Loucy (cell line): ENCODE results near the gene MYL3.

Experiments
- H2AFZ ChIP-seq: fragments of 200-600 bp; sonication (generic); 2 replicates; pipeline ENCODE4 v1.6.0; 2016; ENCODE audit warnings: antibody characterized with exemption, mild to moderate bottlenecking, low read length, moderate library complexity
- H3F3A ChIP-seq: fragments of 200-600 bp; 2 replicates; pipeline ENCODE4 v1.6.0; 2016; ENCODE audit warnings: antibody characterized with exemption, low read depth, mild to moderate bottlenecking
- H3K27me3 ChIP-seq: fragments of 200-600 bp; sonication (generic); 2 replicates; pipeline ENCODE4 v1.6.1; 2014; ENCODE audit warnings: low read length, mild to moderate bottlenecking; ENCODE audit not compliant: insufficient read depth, poor library complexity, severe bottlenecking
- H3K36me3 ChIP-seq: fragments of 200-600 bp; sonication (generic); 2 replicates; pipeline ENCODE4 v1.6.1; 2016; ENCODE audit warnings: low read length; ENCODE audit not compliant: insufficient read depth
- H3K4me1 ChIP-seq: fragments of 200-600 bp; sonication (generic); 2 replicates; pipeline ENCODE4 v1.5.1; 2014; ENCODE audit warnings: low read length, mild to moderate bottlenecking; ENCODE audit not compliant: insufficient read depth, poor library complexity, severe bottlenecking
- H3K4me2 ChIP-seq: fragments of 200-600 bp; sonication (generic); 2 replicates; pipeline ENCODE4 v1.6.0; 2014; ENCODE audit warnings: antibody characterized with exemption, low read length, low read depth, mild to moderate bottlenecking; ENCODE audit not compliant: poor library complexity, severe bottlenecking
- H3K4me3 ChIP-seq: fragments of 200-600 bp; sonication (generic); 2 replicates; pipeline ENCODE4 v1.5.1; 2014; ENCODE audit warnings: low read length, mild to moderate bottlenecking, mixed read lengths; ENCODE audit not compliant: poor library complexity, severe bottlenecking
- H3K79me2 ChIP-seq: fragments of 200-600 bp; sonication (generic); 2 replicates; pipeline ENCODE4 v1.6.1; 2014; ENCODE audit warnings: low read length; ENCODE audit not compliant: insufficient read depth
- H3K9ac ChIP-seq: fragments of 200-600 bp; sonication (generic); 2 replicates; pipeline ENCODE4 v1.6.0; 2014; ENCODE audit warnings: mild to moderate bottlenecking, low read depth, low read length, moderate library complexity; ENCODE audit not compliant: poor library complexity, severe bottlenecking
- H3K9me2 ChIP-seq: fragments of 200-600 bp; sonication (generic); replicated peaks from 2 replicates; pipeline ENCODE4 v1.6.1; 2016; ENCODE audit warnings: low read depth, low read length, mixed read lengths
- H3K9me3 ChIP-seq: fragments of 200-600 bp; sonication (generic); 2 replicates; pipeline ENCODE4 v1.6.1; 2014; ENCODE audit warnings: mild to moderate bottlenecking, antibody characterized with exemption, low read length, low read depth; ENCODE audit not compliant: insufficient read depth
- H4K20me1 ChIP-seq: fragments of 200-600 bp; sonication (generic); 2 replicates; pipeline ENCODE4 v1.6.0; 2014; ENCODE audit warnings: antibody characterized with exemption, low read length, mild to moderate bottlenecking; ENCODE audit not compliant: insufficient read depth, poor library complexity, severe bottlenecking
- EZH2phosphoT487 ChIP-seq: fragments of 200-600 bp; IDR thresholded peaks from 2 replicates; pipeline ENCODE4 v1.6.1; 2018; ENCODE audit warnings: antibody characterized with exemption, mild to moderate bottlenecking, moderate library complexity, borderline replicate concordance
- TF ChIP-seq, protein P1 (sequence below): fragments of 200-600 bp; sonication (generic); conservative IDR thresholded peaks from 2 replicates; pipeline ENCODE4 v1.5.1; 2014; ENCODE audit warnings: mild to moderate bottlenecking, antibody characterized with exemption, low read length

MYL3 gene

DNA sequence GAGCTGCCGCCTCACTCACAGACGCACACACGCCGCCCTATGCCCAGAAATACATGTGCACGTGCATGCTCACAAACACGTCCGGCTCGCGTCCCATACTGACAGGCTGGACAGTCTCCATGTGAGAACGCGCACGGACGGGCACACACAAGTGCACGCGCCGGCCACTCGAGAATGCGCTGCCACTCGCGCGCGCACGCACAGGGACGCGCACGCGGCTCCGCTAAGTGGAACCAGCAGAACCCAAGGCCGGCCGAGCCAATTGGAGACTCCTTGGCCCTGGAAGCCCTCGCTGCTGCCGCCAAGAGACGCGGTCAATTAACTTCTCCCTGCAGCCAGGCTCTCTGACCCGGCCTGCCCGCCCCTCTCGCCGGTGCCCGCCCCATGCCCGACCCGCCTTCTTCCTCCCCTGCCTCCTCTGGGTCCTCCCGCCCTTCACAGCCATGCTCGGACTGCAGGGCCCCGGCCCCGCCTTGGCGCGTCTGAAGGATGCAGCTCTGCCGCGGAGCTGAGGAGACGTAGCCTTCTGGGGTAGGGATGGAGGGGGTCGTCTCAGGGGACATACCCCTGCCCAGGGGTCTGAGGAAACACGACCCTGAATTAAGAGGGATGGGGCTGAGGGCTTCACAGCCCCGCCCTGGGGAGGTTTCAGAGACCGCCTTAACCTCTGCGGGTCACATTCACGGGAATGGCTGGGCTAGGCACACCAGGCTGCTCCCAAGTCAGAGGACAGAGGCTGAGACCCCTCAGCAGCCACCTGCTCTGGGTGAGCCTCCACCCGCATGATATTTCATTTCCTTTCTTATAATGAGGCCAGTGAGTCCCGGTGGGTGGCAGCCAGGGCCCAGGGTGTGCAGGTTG is 29.3 kb upstream of the MYL3 start:
- no peaks in the 10 kb centered on the region for H4K20me1 ChIP-seq
- no peaks in the 10 kb centered on the region for H3K27me3 ChIP-seq
- peak overlapping the region; percentile 71 for H2AFZ ChIP-seq
- H3K79me2 ChIP-seq, result no peaks in the 10 kb centered on the region
- TF ChIP-seq, protein P1, sequence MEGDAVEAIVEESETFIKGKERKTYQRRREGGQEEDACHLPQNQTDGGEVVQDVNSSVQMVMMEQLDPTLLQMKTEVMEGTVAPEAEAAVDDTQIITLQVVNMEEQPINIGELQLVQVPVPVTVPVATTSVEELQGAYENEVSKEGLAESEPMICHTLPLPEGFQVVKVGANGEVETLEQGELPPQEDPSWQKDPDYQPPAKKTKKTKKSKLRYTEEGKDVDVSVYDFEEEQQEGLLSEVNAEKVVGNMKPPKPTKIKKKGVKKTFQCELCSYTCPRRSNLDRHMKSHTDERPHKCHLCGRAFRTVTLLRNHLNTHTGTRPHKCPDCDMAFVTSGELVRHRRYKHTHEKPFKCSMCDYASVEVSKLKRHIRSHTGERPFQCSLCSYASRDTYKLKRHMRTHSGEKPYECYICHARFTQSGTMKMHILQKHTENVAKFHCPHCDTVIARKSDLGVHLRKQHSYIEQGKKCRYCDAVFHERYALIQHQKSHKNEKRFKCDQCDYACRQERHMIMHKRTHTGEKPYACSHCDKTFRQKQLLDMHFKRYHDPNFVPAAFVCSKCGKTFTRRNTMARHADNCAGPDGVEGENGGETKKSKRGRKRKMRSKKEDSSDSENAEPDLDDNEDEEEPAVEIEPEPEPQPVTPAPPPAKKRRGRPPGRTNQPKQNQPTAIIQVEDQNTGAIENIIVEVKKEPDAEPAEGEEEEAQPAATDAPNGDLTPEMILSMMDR, result no peak
- TF ChIP-seq EZH2phosphoT487, result no peak
- no peaks in the 10 kb centered on the region for H3K9me3 ChIP-seq
- H3K9ac ChIP-seq, result peak overlapping the region; percentile 38
- H3K4me3 ChIP-seq, result peak overlapping the region; percentile 52
- H3F3A ChIP-seq, result no peaks in the 10 kb centered on the region
- H3K9me2 ChIP-seq, result no peaks in the 10 kb centered on the region
- H3K4me2 ChIP-seq, result peak overlapping the region; percentile 61
- H3K4me1 ChIP-seq, result peaks cover 4% of the 10 kb centered on the region
- no peaks in the 10 kb centered on the region for H3K36me3 ChIP-seq

DNA sequence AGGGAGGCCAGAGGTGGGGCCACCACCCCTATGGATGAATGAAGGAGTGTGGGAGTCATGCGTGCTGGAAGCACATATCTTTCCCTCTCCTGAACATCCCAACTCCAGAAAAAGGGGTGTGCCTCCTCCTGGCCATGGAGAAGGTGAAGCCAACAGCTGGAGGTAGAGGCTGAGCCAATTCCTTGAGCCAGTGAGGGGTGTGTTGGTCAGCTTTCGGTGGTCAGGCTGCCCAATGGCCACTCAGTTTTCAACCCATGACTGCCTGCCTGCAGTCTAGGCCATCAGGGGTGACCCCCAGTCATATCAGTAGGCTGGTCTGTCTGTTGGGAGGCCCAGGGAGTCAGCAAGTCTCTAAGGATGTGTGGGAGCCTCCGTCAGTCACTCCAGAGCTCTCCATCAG is 27.9 kb upstream of the MYL3 start:
- no peak overlapping the region for H3K4me3 ChIP-seq
- no peaks in the 10 kb centered on the region for H4K20me1 ChIP-seq
- H3K4me2 ChIP-seq, result no peak overlapping the region
- H3K79me2 ChIP-seq, result no peaks in the 10 kb centered on the region
- TF ChIP-seq EZH2phosphoT487, result no peak
- TF ChIP-seq, protein P1, result no peak
- no peaks in the 10 kb centered on the region for H3F3A ChIP-seq
- H3K9me2 ChIP-seq, result no peaks in the 10 kb centered on the region
- H3K36me3 ChIP-seq, result no peaks in the 10 kb centered on the region
- H3K9me3 ChIP-seq, result no peaks in the 10 kb centered on the region
- H3K27me3 ChIP-seq, result no peaks in the 10 kb centered on the region
- peaks cover 4% of the 10 kb centered on the region for H3K4me1 ChIP-seq
- no peak overlapping the region for H2AFZ ChIP-seq
- no peak overlapping the region for H3K9ac ChIP-seq

DNA sequence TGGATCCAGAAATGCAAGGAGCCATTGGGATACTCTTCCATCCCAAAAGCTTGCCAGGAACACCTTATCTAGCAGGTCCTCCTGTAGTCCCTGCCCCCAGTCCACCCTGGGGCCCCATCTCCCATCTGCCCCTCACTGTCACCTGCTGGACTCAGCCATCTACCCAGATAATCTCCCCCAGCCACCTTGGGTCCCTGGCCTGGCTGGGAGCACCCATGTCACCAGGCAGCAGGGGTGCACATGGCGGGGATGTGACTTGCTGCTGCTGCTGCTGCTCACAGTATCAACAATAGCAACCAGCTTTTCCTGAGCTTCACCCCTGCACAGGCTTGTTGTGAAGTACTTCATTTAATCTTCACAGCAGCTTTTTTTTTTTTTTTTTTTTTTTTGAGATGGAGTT is 26.9 kb upstream of the MYL3 start:
- Histone ChIP-seq H3K4me3 (no peak overlapping the region), H4K20me1 (no peaks in the 10 kb centered on the region), H3K9me2 (no peaks in the 10 kb centered on the region), H3K79me2 (no peaks in the 10 kb centered on the region), H3K36me3 (no peaks in the 10 kb centered on the region), H3F3A (no peaks in the 10 kb centered on the region), H3K9me3 (no peaks in the 10 kb centered on the region), H3K4me2 (no peak overlapping the region), H3K4me1 (peaks cover 4% of the 10 kb centered on the region), H3K27me3 (no peaks in the 10 kb centered on the region), H3K9ac (no peak overlapping the region), H2AFZ (no peak overlapping the region)
- TF ChIP-seq, protein P1, result no peak
- no peak for TF ChIP-seq EZH2phosphoT487
